Activated CD4-positive, alpha-beta T cell treated with anti-CD3 and anti-CD28 coated beads, Interleukin-2, Interleukin-6, amounts not matched to agents 100 ng/mL and 50 ng/mL, durations not matched to agents 16 hours and 8 hours (primary cell): ENCODE data around the gene TRNP1.
"Not testable (repeated sequence)": the region's sequence is repeated elsewhere in the genome, so short reads cannot be mapped to it uniquely, and the experiment has no call there.

Source experiments
- DNase-seq: peaks from one replicate; pipeline ENCODE4 v3.0.0-alpha.2; 2020

TRNP1 gene

DNA sequence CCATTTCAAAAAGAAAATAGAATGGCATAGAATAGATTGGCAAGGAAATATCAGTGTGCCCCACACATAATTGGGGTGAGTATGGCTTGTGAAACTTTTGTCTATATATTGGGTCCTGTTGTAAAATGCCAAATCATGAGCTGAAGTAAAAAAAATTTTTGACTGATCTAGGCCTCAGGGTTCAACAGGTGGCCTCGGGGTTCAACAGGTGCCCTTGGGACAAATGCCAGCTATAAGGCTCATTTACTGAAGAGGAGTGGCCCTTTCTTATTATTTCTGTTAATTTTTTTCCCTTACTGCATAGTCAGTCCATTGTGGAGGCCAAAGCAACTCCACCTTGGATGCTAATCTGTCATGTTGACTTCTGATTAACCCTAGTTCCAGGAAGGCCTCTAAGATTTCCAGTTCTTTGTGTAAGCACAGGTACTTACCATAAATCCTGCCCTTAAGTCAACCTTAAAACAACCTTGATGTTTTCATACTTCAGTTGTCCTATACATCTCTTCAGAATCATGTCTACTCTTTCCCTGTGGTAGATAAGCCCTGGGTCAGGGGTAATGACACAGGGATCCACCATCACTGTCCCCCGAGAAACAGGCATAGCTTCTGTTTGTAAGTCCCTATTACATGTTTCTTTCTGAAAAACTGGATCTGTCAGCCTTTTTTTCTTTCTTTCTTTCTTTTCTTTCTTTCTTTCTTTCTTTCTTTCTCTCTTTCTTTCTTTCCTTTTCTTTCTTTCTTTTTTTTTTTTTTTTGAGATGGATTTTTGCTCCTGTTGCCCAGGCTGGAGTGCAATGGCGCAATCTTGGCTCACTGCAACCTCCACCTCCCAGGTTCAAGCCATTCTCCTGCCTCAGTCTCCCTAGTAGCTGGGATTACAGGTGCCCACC, 16.6 kb upstream of the TRNP1 start:
- no peak for DNase-seq

DNA sequence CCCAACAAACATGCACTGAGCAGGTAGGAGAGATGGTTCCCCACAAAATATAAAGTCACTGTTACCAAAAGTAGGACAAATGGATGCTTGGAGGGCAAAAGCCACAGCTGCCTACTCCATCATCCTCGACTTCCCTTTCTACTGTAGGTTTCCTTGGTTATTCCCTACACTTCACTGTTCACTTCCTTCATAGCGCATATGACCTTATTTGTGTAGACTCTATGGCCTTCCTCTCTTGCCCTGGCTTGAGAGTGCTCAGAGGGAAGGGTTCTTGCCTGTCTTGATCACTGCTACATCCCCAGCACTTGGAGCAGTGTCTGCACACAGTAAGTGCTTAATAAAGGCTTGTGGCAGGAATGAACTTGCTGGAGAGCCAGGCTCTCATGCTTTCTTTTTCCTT, 14.6 kb upstream of the TRNP1 start:
- DNase-seq, result no peak

GRCh38 chr1:26981146-26981846, 12.2 kb upstream of the TRNP1 start:
- no peak for DNase-seq

DNA sequence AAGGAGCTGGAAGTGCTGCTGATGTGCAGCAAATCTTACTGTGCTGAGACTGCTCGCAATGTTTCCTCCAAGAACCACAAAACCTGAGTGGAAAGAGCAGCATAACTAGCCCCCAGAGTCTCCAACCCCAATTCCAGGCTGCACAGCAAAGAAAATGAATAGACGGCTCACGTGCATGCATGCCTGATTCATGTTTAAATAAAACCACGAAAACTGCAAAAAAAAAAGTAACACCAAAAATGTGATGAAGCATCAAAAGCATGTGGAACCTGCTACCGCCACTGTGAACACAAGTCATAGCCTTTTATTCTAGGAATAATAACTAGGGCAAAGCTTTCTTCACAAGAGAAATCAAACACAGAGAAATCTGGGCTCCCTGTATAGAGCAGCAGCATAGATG, 9.6 kb upstream of the TRNP1 start:
- no peak for DNase-seq

DNA sequence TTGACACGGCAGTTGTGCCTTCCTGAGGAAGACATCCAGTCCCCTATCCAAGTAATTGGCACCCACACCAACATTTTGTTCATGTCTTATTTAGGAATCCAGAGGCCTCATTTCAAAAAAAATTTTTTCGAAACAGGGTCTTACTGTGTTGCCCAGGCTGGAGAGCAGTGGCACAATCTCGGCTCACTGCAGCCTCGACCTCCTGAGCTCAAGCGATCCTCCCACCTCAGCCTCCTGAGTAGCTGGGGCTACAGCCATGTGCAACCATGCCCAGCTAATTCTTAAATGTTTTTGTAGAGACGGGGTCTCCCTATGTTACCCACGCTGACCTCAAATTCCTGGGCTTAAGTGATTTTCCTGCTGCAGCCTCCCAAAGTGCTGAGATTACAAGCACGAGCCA, 9.2 kb upstream of the TRNP1 start:
- no peak for DNase-seq

GRCh38 chr1:26986658-26987057, 6.8 kb upstream of the TRNP1 start:
- no peak for DNase-seq

GRCh38 chr1:26989403-26990109, 3.9 kb upstream of the TRNP1 start:
- DNase-seq, result not testable (repeated sequence)

DNA sequence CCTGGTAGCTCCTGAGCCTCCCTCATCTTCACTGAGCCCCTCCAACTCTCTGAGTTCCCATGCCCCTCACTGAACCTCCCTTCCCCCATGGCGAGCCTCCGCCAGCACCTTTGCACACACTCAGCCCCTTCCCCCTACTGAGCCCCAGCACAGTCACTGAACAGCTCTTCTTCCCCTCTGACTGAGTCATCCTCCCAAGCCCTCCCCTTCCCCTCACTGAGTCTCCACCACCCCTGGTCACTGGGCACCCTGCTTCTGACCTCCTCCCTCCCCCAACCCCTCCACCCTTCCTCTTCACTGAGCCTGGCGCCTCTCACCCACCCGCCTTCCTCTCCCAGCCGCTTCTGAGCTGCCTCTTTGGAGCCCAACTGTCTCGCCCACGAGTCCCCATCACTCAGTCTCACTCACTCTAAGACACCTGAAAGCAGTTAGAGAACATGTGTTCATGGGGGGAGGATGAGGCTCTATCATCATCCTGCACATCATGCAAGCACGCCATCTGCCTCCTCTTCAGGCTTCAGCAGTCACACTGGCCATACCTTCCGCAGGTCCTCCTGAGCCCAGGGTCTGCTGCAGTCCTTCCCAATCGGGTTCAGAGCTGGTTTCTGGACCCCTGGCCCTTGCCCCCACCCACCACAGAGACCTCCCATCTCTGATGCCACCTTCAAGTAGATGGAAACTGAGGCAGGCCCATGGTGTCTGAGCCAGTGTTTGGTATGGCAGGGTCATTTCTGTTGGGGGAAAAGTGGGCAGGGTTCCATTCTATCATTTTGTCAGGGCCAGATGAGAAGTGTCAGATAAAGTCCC, 2.0 kb upstream of the TRNP1 start:
- DNase-seq, result no peak

DNA sequence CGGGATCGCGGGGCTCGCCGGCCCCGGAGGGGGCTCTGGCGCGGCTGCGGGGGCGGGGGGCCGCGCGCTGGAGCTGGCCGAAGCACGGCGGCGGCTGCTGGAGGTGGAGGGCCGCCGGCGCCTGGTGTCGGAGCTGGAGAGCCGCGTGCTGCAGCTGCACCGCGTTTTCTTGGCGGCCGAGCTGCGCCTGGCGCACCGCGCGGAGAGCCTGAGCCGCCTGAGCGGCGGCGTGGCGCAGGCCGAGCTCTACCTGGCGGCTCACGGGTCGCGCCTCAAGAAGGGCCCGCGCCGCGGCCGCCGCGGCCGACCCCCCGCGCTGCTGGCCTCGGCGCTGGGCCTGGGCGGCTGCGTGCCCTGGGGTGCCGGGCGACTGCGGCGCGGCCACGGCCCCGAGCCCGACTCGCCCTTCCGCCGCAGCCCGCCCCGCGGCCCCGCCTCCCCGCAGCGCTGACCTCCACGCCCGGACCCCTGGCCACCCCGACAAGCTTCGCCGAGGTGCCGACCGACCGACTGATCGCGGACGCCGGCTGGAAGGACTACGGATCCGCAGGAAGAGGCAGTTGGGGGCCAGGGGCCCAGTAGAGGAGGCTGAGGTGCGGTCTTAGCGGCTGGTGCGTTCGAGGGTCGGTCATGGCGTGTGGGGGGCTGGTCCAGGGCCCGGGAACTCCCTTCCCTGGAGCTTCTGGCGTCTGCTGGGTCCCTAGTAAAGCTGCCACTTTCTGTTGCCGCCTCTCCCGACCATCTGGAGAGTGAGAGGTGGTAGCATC, 711 bp downstream of the TRNP1 start:
- DNase-seq, result peak; percentile 23

- no peak for DNase-seq
These were observed 1.5 kb downstream of the TRNP1 start for GRCh38 chr1:26994787-26995517.

GRCh38 chr1:26996024-26996423, 2.5 kb downstream of the TRNP1 start:
- no peak for DNase-seq

DNA sequence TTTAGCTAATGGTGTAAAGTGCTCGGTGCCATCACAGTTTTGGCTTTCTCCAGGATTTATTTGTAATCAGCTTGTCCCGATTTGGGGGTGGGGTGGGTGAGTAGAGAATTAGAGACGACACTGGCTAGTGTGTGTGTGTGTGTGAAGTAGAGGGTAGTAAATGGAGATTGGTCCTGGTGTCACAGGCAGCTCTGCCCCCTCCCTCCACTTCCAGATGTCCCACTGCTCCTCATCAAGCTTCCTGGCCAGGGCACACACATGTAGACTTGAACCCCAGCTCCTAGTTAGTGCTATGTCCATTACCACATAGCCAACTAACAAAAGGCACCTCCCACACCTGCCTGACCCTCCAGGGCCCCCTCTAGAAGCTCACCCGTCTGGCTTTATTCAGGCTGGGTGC, 3.2 kb downstream of the TRNP1 start:
- DNase-seq, result no peak

GRCh38 chr1:26998429-26999300, 5.2 kb downstream of the TRNP1 start:
- DNase-seq, result no peak

- DNase-seq, result no peak
These were observed 6.0 kb downstream of the TRNP1 start for GRCh38 chr1:26999440-26999987.

DNA sequence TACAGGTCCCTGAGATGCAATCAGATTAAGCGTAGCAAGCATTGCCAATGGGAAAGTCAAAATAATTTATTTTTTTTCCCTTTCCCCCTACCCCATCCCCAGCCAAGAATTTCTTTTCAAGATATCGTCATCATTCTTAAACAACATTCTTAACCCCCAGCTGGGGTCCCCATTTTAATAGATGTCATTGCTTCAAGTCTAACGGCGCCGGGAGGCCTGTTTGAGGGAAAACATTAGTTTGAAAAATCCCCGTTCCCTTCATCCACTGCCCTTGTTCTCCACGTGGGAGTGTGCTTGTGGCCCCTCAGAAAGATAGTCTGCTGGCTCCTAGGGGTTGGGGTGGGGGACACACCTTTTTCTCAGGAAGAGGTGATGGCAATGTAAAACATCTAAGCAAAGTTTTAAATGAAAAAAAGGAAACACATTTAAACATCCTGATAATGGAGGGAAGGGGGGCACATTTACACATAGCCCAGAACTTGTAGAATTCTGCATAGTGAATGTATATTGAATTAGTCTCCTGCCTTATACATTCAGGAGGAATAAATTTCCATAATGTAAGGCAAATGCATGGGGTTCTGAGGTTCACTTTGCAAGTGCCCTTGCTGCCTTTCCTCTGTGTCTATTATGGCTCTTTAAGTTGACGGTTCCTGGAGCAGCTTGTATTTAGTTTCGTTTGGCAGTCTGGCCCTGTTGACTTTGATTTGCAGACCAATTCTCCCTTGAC, 6.8 kb downstream of the TRNP1 start:
- no peak for DNase-seq

DNA sequence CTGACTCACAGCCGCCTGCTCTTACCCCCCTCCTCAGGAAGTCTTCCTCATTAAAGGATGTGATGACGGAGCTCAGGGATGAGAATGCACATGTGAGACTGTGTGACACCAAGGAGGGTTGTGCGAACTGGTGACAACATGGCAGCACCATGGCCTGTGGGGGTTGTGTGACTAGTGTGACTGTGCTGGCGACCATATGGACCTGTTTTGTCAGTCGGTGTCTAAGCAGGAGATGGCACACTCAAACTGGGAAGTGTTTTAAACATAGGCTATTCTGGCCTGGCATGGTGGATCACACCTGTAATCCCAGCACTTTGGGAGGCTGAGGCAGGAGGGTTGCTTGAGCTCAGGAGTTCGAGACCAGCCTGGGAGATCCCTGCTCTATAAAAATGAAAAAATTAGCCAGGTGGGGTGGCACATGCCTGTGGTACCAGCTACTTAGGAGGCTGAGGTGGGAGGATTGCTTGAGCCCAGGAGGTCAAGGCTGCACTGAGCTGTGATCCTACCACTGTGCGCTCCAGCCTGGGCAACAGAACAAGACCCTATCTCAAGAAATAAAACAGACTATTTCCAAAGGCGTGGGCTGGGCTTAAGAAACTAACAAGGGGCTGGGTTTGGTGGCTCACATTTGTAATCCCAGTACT, 7.4 kb downstream of the TRNP1 start:
- DNase-seq, result no peak

- DNase-seq, result no peak
These were observed 8.3 kb downstream of the TRNP1 start for GRCh38 chr1:27001570-27002360.
